SKM-1 (cell line): Measurements from ENCODE around the gene FAM53A.
"Not testable (repeated sequence)": the region's sequence is repeated elsewhere in the genome, so short reads cannot be mapped to it uniquely, and the experiment has no call there.

ENCODE experiments used
- DNase-seq: peaks from one replicate; lab custom pipeline; 2025; ENCODE audit not compliant: unreplicated experiment; lab: John Stamatoyannopoulos, UW

Gene FAM53A

DNA sequence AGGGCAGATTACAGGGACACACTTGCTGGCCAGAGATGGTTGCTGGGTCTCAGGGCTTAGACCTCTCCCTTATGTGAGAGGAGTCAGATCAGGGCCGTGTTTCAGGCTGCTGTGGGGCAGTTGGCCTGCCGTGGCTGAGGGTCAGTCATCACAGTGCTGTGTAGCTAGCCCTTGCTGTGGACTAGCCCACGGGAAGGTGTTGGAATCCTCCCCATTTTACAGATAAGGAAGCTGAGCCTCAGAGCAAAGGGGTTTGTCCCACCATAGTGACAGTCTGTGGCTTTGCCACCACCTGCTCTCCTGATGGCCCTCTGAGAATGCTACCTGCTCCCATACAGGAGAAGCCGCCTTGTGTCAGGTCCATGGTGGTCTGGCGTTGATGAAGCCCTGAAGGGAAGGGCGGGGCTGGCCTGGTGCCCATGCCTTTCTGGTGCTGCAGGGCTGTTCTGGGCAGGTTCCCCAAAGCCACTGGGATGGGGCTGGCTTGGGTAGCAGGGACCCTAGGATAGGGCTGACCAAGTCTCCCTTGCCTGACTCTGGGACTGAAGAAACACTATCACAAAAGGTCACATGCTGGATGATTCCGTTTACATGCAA, 2.4 kb upstream of the FAM53A start:
- DNase-seq = no peak

DNA sequence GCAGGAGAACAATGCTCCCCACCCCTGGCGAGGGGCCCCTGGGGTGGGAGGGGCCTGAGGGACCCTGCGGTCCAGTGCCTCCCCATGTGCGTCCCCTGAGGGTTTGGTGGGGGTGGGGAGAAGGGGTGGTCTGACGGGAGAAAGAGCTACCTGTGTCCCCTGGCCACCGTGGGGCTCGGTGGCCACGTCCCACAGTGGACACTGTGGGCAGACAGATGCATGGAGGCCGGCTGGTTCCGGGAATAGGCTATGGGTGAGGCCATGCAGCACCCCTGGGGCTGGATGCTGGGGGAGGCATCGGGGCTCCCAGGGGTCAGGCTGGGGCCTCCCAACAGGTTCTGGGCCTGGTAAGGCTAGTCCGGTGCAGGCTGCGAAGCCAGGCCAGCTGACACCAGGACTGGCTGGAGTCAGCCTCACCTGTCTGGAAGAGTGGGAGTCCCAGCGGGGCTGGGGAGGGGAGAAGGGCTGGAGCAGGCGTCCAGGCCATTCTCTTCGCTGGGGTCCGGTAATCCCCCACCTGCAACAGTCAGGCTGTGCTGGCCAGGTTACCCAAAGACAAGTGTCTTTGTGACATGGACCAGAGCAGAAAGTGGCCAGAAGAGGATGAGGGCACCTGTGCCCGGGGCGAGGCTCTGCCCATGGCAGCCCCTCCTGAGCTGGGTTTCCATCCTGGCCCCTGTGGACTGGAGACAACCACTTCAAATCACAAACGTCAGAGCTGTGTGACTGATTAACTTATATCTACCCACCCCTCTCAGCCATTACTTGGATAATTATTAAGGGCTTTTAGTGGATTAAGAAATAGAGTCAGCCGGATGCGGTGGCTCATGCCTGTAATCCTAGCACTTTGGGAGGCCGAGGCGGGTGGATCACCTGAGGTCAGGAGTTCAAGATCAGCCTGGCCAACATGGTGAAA, 1.4 kb upstream of the FAM53A start:
- no peak for DNase-seq

DNA sequence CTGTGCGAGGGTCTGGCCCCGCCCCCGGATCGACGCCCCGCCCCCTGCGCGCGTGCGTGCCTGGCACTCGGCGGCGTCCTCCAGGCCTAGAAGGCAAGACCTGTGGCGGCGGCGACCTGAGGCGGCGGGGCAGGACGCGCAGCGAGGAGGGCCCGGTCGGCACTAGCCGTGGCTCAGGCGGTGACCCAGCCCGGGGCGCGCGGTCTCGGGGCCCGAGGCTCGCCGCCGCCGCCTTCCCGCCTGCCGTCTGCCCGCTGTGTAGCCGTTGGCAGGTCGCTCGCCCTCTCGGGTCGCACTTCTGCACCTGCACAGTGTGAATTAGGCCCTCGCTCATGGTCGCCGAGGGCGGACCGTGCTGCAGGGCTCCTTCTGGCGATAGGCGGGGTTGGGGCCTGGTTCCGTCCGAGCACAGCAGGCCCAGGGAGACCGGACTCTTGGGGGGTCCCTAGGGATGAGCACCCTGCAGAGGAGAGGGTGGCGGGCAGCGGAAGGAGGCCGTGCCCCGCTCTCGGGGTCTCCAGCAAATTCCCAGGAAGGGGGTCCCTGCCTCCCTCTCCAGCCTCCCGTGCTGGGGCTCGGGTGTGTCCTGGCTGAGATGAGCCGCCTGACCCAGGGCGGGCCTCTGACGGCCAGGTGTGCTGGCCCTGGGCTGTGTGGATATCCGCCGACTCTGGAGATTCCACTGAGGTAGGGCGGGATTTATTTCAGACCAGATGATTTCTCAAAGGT, 557 bp upstream of the FAM53A start:
- no peak for DNase-seq

DNA sequence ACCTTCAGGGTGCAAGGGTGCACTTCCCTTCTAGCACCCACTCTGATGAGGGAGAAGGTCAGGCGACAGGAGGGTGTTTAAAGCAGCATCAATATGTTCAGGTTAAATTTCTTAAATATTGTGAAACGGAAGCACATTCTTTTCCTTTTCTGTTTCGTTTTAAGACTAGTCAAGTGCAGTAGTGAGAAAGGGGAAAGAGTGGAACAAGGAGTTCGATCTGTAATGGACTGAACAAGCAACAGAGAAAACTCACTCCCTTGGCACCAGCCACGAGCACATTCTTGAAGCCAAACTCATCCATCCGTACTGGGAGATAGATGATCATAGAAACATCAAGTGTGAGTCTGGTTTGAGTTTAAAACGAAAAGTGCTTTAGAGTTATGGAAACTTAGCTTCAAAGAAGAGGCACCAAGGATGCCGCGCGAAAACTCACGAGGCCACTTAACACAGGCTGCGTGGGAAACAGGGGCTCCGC, 815 bp downstream of the FAM53A start:
- no peak for DNase-seq

DNA sequence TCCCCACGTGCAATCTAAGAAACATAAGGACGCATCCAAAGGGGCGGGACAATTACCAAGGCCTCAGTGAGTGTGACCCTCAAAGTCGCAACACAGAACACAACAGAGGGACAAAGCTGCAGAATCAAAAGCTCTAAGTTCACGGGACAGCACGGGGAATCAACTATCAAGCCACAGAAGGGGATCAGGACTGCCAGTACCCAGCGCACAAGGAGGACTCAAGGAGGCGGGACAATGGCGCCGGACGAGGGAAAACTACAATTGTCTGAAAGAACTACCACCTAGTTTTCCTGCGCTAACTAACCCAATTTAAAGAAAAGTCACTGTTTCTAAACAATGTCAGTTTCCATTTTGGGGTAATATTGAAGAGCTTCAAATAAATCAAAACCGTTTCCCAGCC, 1.3 kb downstream of the FAM53A start:
- no peak for DNase-seq

DNA sequence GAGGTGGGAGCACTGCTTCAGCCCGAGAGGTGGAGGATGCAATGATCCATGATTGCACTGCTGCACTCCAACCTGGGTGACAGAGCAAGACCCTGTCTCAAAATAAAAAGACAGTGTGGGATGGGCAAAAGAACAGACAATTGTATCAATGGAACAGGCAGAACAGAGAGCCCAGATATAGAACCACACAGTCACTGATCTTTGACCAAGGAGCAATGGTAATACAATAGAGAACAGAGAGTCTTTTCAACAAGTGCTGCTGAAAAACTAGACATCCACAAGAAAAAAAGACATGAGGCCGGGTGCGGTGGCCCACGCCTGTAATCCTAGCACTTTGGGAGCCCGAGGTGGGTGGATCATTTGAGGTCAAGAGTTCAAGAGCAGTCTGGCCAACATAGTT, 5.9 kb downstream of the FAM53A start:
- DNase-seq = no peak

DNA sequence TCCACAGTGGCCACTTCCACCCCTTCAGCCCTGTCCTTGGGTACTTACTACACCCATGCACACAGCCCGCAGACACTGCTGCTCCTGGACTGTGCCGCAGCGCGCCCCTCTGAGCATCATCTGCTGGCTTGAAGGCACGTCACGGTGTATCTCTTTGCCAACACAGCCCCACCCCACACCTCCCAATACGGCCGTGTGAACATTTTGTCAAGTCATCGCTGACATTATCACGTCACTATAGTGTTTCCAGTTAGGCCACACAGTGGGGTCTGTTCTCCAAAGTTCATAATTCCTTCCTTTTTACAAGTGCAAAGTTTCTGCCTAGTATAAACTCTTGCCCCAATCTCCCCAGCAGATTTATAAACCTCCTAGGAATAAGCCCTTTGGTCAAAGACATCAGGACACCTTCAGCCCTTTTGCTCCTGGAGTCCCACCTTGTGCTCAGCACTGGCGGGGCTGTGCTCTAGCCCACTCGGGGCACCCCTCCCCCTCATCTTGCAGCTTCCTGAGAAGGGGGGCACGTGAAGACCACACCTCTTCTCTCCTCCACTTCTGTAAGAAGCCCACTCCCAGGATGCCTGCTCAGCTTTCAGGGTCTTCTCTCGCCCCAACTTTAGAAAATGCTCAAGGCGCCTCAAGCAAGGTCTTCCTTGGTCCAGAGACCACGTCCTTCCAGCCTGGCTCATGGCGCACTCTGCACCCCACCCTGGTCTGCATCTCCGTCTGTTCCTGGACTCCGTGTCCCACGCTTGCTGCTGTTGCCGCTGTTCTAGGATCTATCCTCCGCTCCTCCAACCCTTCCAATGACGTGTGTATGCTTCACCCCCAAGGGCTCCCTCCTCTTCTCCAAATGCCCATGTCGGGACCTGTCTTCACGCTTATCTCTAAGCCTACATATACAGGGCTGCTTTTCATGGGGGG, 7.2 kb downstream of the FAM53A start:
- DNase-seq = no peak

DNA sequence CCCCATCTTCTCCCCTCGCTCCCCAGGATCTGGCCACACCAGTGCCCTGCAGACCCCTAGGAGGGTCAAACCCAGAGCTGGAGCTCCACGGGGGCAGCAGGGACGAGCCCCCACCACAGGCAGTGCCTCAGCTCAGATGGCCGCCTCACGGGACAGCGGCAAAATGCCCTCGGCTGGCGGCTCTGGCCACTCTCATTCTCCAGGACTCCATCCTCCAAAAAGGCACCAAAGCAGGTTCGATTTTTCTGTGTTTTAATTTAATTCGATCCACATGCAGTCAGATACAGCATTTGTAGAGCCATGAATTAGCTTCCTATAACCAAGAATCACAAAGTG, 8.3 kb downstream of the FAM53A start:
- DNase-seq = no peak

DNA sequence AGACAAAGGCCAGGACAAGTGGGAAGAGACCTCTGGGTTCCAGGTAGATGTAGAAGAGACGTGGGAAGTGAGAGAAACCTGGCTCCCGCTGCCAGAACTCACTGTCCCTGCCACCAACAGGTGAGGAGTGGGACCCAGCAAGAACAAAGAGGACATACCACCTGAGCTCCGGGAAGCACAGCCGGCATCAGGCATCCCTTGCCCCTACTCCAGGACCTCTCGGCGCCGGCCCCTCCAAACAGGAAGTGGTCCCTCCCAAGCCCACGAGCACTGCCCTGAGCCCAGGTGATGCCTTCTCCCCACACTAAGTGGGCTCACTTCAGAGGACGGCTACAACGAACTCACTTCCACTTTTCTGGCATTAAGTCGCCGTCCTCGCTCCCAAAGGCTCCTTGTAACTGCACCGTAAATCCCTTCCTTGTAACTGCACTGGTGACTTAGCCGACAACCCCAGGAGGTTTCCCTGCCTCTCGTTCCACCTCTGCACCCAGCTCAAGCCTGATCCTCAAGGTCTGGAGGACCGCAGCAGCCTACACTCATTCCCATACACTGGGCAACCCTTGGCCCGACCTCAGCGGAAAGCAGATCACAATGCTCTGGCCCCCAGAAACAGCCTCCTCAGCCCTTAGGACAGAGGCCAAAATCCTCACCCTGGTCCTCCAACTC, 8.8 kb downstream of the FAM53A start:
- no peak for DNase-seq

DNA sequence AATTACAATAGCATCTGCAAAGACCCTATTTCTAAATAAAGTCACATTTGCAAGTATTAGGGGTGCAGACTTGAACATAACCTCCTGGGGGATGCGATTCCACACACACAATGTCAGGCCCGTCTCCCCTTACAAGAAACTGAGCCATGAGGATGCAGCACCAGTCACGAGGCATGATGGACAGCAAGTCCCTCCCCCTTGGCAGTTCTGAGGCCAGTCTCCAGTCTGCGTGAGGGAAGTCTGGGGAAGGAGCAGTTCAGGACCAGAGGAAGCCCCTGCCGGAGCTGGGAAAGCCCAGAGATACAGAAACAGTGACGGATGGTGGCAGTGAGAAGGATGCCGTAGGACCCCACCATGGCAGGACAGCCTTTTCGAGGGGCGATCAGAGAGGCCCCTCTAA, 9.4 kb downstream of the FAM53A start:
- DNase-seq = no peak

DNA sequence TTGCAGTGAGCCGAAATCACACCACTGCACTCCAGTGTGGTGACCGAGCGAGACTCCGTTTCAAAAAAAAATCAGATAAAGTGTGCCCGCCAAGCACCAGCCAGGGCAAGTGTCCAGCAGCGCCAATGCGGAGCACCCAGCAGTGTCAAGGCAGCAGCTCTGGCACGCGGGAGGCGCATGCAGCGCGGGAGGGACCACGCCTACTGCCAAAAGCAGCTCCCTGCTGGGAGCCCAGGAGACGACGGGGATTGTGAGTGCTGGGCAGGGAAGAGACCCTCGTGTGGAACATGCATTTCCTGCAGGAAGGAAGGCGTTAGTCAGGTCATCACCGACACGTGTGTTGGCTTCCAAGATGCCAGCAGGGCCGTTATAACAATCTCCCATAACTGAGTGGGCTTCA, 10.4 kb downstream of the FAM53A start:
- no peak for DNase-seq

DNA sequence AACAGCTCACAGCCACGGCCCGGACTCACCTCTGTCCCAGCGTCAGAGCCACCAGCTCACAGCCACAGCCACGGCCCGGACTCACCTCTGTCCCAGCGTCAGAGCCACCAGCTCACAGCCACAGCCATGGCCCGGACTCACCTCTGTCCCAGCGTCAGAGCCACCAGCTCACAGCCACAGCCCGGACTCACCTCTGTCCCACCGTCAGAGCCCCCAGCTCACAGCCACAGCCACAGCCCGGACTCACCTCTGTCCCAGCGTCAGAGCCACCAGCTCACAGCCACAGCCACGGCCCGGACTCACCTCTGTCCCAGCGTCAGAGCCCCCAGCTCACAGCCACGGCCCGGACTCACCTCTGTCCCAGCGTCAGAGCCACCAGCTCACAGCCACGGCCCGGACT, 13.1 kb downstream of the FAM53A start:
- not testable (repeated sequence) for DNase-seq

DNA sequence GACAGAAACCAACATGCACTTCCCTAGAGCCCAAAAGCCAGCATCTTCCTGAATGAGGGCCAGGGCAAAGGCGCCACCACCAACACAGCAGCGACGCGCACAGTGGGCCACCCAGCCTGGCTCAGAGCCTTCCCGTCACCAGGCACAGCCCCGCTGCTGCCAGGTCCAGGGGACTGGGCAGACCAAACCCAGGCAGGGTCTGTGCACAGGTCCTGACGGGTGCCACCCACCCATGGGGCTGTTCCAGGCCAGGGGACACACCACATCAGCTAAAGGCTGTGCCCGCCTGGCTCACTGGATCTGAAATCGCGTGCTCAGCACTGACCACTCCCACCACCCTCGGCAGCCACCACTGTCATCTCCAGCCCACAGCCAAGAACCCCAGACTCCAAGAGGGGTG, 13.8 kb downstream of the FAM53A start:
- DNase-seq = no peak

DNA sequence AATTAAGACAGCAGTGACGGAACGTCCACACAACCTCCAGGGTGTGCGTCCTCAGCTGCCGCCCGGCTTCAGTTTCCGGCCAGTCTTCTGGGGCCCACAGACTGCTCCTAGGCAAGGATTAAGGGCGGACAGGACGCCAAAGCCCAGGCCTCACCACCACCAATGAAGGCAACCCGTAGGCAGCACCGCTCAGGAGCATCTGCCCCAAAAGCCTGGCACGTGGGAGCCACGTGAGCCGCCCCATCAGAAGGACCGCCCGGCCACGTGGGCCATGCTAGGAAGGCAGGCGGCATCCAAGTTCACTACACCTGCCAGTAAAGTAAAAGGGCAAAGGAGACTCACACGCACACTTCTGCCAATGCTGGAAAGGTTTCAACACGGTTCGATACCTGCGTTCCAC, 14.3 kb downstream of the FAM53A start:
- no peak for DNase-seq

DNA sequence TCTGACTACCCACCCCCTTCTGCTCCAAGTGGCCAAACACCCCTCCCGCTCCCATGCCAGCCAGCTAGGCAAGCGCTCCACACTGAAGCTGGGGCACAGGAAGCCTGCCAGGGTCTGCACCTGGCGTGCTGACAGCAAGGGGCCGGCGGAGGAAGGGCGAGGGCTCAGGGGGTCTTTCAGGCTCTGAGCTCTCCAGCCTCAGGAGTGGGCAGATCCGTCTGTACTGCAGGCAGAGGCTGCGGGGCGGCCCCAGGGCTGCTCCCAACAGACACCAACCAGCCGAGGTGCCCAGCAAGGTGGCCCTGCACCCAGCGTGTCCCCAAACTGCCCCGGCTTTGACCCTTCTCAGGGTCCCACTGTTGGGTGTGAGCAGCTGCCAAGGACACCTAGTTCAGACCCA, 14.8 kb downstream of the FAM53A start:
- DNase-seq = no peak

DNA sequence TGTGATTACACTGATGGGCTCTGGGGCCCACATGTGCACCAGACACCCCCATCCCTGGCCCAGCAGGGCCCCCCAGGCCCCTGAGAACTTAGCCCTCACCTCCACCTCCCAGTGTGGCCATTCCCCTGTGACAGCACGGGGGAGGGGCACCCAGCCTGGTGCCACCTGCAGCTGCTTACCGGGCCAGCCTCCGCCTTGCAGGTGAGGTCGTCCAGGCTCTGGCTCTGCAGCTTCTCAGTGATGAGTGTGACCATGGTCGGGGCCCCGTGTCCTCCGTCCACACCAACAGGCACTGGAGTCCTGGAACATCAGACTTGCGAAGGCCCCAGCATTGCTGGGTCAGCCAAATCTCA, 15.6 kb downstream of the FAM53A start:
- no peak for DNase-seq

DNA sequence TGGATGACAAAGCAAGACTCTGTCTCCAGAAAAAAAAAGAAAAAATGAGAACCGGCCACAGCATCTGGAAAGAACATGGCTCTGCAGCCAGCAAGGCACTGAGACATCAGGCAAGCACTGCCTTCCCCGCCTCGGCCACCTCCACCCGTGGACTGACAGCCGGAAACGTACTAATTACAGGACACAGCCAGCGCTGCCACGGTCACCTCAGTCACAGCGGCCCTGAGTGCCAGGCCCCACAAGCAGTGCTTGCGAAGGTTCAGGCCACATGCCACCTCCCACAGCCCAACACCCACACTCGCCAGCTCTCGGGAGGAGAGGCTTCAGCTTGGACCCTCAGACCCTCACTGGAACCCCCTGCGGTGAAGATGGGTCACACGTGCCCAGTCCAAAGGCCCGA, 16.8 kb downstream of the FAM53A start:
- no peak for DNase-seq

DNA sequence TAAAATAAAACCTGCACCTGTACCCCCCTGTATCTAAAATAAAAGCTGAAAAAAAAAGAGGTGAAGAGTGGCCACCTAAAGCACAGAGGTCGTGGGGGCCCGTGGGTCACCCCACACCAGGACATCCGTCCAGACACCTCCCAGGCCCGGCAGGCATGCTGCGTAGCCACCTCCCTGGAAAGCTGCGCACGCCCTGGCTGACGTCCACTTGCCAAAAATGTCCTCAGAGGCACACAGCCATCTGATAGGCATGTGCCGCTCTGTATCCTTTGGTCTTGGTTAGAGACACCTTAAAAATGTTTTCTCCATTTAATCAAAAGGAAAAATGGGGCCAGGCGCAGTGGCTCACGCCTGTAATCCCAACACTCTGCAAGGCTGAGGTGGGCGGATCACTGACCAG, 17.7 kb downstream of the FAM53A start:
- no peak for DNase-seq

DNA sequence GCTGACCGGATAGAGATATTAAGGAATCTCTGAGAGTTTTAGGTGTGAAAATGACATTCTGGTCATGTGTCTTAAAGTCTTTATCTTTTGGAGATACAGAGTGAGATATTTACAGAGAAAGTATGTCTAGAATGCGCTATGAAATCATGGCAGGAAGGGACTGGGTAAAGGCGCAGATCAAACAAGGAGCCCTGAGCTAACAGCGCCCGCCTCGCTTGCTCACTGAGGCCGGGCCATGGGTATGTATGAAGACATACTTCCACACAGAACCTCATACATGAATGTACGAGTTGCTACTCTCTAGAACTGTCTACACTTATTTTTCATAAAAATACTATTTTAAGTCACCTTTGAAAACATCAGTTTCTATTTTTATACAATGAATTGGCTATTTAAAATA, 20.0 kb downstream of the FAM53A start:
- no peak for DNase-seq

DNA sequence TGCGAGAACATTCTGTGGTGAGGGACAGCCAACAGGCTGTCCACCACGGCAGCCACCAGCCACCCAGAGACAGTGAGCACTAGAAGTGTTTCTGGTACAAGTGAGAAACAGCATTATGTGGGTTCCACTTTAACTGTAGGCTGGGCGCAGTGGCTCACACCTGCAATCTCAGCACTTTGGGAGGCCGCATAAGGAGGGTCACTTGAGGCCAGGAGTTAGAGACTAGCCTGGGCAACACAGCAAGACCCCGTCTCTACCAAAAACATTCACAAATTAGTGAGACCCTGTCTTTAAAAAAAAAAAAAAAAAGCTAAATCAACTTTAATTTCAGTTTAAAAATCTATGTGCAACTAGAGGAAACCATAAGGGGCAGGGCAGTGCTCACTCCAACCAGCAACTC, 20.6 kb downstream of the FAM53A start:
- no peak for DNase-seq

DNA sequence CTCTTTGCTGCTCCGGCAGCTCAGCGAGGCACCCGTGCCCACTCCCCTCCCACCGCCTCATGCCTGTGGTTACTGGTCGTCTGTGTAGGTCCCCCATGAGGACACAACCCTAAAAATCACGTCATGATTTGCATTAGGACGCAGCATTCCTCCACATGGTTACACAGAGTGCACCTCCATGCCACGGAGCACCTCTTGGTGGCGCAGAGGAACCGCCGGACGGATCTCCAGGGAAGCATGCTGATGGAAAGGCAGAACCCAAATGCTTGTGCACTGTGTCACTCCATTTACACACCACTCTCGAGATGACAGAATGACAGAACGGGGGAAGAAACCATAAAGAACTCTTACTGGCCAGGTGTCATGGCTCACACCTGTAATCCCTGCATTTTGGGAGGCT, 22.4 kb downstream of the FAM53A start:
- DNase-seq = no peak
